K562 (cell line): ENCODE data around the gene EGFL6.

Experiments
- FOXA1 ChIP-seq: fragments of 450-650 bp; IDR thresholded peaks from 2 replicates; pipeline ENCODE4 v1.6.1; 2016; ENCODE audit warnings: mild to moderate bottlenecking, borderline replicate concordance
- JUN ChIP-seq, 2 experiments: sonication (generic) in 1 of 2; formaldehyde crosslinking in 1 of 2; IDR thresholded peaks; 2 replicates each; pipeline versions ENCODE4 v1.6.1 to v1.8.0; 2012 to 2022; ENCODE audit warnings: borderline replicate concordance in 2 of 2, mild to moderate bottlenecking in 2 of 2, improper control_type of control experiment in 1 of 2, low read depth in 1 of 2, low read length in 1 of 2, missing genetic modification reagents in 1 of 2
- MTF1 ChIP-seq: fragments of 250-450 bp; sonication (Bioruptor Pico); IDR thresholded peaks from 2 replicates; pipeline ENCODE4 v1.9.0; 2021; ENCODE audit warnings: moderate library complexity, mild to moderate bottlenecking, inconsistent platforms, borderline replicate concordance
- MYNN ChIP-seq, 2 experiments: sonication (generic); formaldehyde crosslinking in 1 of 2; IDR thresholded peaks; 2 replicates each; pipeline versions ENCODE4 v1.5.0 to v1.6.1; 2016 to 2020; ENCODE audit warnings: antibody characterized with exemption in 1 of 2, missing genetic modification reagents in 1 of 2
- NFIC ChIP-seq: fragments of 450-650 bp; IDR thresholded peaks from 2 replicates; pipeline ENCODE4 v1.6.1; 2017; ENCODE audit warnings: mild to moderate bottlenecking, inconsistent platforms
- POLR2A ChIP-seq: fragments of 450-650 bp; conservative IDR thresholded peaks from 2 replicates; pipeline ENCODE4 v1.6.1; 2016
- POLR2G ChIP-seq: fragments of 200-400 bp; formaldehyde crosslinking; IDR thresholded peaks from 2 replicates; pipeline ENCODE4 v1.6.1; 2017; ENCODE audit warnings: low read depth, mild to moderate bottlenecking, antibody characterized with exemption, low read length, moderate library complexity
- SNIP1 ChIP-seq: fragments of 450-650 bp; IDR thresholded peaks from 2 replicates; pipeline ENCODE4 v1.7.1; 2017; ENCODE audit warnings: low read depth, mild to moderate bottlenecking
- ZNF561 ChIP-seq: fragments of 450-650 bp; formaldehyde crosslinking; conservative IDR thresholded peaks from 2 replicates; pipeline ENCODE4 v1.4.0; 2020; ENCODE audit warnings: mild to moderate bottlenecking, moderate library complexity
- TF ChIP-seq, protein P1 (sequence below): fragments of 250-450 bp; sonication (Bioruptor Pico); IDR thresholded peaks from 2 replicates; pipeline ENCODE4 v1.4.0; 2020; ENCODE audit warnings: mild to moderate bottlenecking

DNA sequence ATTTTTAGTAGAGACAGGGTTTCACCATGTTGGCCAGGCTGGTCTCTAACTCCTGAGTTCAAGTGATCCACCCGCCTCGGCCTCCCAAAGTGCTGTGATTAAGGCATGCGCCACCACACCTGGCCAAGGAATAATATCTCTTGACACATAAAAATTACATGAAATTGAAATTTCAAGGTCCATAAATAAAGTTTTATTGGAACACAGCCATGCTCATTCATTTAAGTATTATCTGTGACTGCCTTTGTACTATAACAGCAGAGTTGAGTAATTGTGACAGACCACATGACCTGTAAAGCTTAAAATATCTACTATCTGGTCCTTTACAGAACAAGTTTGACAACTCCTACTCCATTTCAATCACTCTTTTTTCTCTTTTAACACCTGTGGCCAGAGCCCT lies 17.8 kb upstream of the EGFL6 start:
- TF ChIP-seq, protein P1, sequence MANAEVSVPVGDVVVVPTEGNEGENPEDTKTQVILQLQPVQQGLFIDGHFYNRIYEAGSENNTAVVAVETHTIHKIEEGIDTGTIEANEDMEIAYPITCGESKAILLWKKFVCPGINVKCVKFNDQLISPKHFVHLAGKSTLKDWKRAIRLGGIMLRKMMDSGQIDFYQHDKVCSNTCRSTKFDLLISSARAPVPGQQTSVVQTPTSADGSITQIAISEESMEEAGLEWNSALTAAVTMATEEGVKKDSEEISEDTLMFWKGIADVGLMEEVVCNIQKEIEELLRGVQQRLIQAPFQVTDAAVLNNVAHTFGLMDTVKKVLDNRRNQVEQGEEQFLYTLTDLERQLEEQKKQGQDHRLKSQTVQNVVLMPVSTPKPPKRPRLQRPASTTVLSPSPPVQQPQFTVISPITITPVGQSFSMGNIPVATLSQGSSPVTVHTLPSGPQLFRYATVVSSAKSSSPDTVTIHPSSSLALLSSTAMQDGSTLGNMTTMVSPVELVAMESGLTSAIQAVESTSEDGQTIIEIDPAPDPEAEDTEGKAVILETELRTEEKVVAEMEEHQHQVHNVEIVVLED (CRISPR knock-in tag): no peak
- TF ChIP-seq JUN (IDR thresholded peaks at IDR 0.05; ENCODE audit: borderline replicate concordance, low read depth, low read length): no peak
- TF ChIP-seq JUN (CRISPR knock-in tag; IDR thresholded peaks at IDR 0.05; ENCODE audit: borderline replicate concordance): no peak
- TF ChIP-seq FOXA1: no peak
- TF ChIP-seq POLR2G: no peak
- no peak for TF ChIP-seq POLR2A
- no peak for TF ChIP-seq NFIC
- TF ChIP-seq MYNN (IDR thresholded peaks at IDR 0.05): no peak
- no peak for TF ChIP-seq MYNN (CRISPR knock-in tag; IDR thresholded peaks at IDR 0.05)
- TF ChIP-seq MTF1: no peak
- TF ChIP-seq ZNF561 (CRISPR knock-in tag): no peak
- no peak for TF ChIP-seq SNIP1
